ENCODE data around the gene FCER1A.

FCER1A gene

GRCh38 chr1:159302095-159302494, at the start of gene FCER1A:
FCER1A (plus strand) TSS chr1:159302336; CDS start chr1:159302365, 29 bp downstream.
- no peak for TF ChIP-seq CTCF (conservative IDR thresholded peaks at IDR 0.05; ENCODE audit: control insufficient read depth, insufficient read depth, low read depth, low read length)
- DNase-seq (ENCODE audit: low read depth), result no peak
- no peak within 1 kb of the TSS for H3K4me3 ChIP-seq (ENCODE audit: control insufficient read depth, low read depth, low read length)

- no peak for TF ChIP-seq CTCF (conservative IDR thresholded peaks at IDR 0.05; ENCODE audit: control insufficient read depth, insufficient read depth, low read depth, low read length)
- no peak for DNase-seq (ENCODE audit: low read depth)
- H3K4me3 ChIP-seq (ENCODE audit: control insufficient read depth, low read depth, low read length), result no peak overlapping the region
Measured at GRCh38 chr1:159261311-159261710, 40.8 kb upstream of the FCER1A start.

GRCh38 chr1:159261721-159262494, 40.2 kb upstream of the FCER1A start:
- TF ChIP-seq CTCF (conservative IDR thresholded peaks at IDR 0.05; ENCODE audit: control insufficient read depth, insufficient read depth, low read depth, low read length), result no peak
- H3K4me3 ChIP-seq (ENCODE audit: control insufficient read depth, low read depth, low read length), result no peak overlapping the region
- no peak for DNase-seq (ENCODE audit: low read depth)

GRCh38 chr1:159266832-159267231, 35.3 kb upstream of the FCER1A start:
- DNase-seq (ENCODE audit: low read depth), result no peak
- no peak overlapping the region for H3K4me3 ChIP-seq (ENCODE audit: control insufficient read depth, low read depth, low read length)
- TF ChIP-seq CTCF (conservative IDR thresholded peaks at IDR 0.05; ENCODE audit: control insufficient read depth, insufficient read depth, low read depth, low read length), result no peak

GRCh38 chr1:159274631-159275030, 27.5 kb upstream of the FCER1A start:
- TF ChIP-seq CTCF (conservative IDR thresholded peaks at IDR 0.05; ENCODE audit: control insufficient read depth, insufficient read depth, low read depth, low read length), result no peak
- no peak overlapping the region for H3K4me3 ChIP-seq (ENCODE audit: control insufficient read depth, low read depth, low read length)
- no peak for DNase-seq (ENCODE audit: low read depth)

- no peak for TF ChIP-seq CTCF (conservative IDR thresholded peaks at IDR 0.05; ENCODE audit: control insufficient read depth, insufficient read depth, low read depth, low read length)
- no peak overlapping the region for H3K4me3 ChIP-seq (ENCODE audit: control insufficient read depth, low read depth, low read length)
- DNase-seq (ENCODE audit: low read depth), result no peak
Measured at GRCh38 chr1:159275891-159276290, 26.2 kb upstream of the FCER1A start.

All from fibroblast of mammary gland (primary cell).